NCI-H2029 (cell line): ENCODE results near the gene ADAMTS18.
"Not testable (repeated sequence)": the region's sequence is repeated elsewhere in the genome, so short reads cannot be mapped to it uniquely, and the experiment has no call there.

Experiments
- DNase-seq: peaks from one replicate; lab custom pipeline; 2025; lab: John Stamatoyannopoulos, UW

Gene ADAMTS18

DNA sequence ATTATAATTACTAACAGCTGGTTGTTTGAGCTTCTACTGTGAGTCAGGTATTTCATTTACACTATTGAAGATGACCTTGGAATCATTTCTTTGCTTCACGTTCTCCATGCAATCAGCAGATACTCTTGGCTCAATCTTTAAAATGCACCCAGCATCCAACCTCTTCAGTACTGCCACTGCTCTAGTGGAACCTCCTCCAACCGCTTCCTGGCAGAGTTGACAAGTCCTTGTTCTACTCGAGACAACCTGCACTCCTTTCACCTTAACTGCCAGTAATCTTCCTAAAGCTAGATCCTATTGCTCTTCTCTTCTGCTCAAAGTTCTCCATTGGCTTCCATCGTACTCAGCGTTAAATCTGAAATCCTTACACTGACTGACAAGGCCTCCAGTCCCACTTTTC, 149.2 kb downstream of the ADAMTS18 start:
- DNase-seq, result no peak

DNA sequence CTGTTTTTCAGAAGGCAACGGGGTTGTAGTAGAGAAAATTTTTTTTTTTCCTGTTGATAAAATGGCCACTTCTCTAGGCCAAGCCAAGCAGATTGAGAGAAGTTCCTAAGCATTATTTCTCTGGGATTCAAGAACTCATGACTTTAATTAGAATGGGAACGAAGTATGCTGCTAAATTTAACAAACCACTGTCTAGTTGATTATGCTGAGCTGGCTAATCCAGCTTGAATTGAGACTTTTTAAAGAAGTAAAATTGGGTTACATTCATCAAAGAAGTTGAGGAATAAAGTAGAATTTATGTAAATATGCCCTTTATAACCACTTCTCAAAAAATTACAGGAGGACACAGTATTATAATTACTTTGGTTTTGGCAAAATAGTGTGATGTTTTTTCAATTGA, 152.5 kb downstream of the ADAMTS18 start:
- no peak for DNase-seq

DNA sequence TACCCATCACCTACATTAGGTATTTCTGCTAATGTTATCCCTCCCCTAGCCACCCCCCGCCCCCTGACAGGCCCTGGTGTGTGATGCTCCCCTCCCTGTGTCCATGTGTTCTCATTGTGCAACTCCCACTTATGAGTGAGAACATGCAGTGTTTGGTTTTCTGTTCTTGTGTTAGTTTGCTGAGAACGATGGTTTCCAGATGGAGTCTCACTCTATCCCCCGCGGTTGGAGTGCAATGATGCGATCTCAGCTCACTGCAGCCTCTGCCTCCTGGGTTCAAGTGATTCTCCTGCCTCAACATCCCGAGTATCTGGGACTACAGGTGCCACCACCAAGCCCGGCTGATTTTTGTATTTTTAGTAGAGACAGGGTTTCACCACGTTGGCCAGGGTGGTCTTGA, 155.5 kb downstream of the ADAMTS18 start:
- not testable (repeated sequence) for DNase-seq

DNA sequence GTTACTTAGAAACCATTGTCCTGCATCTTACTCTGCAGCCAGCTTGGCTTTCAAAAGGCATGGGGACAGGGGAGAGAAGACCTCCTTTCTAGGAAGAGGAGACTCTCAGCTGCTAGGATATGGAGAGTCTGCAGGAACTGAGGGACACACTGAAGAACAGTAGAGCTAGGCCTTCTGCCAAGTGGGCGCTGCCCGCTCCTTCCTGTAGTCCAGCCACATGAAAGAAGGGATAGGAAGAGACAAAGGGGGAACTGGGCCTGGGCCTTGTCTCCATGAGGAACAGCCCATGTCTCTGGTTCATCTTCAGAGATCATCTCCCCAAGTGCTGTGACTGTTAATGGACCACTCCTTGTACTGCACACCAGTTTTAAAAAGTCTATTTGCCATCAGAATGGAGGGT, 157.3 kb downstream of the ADAMTS18 start:
- DNase-seq, result no peak

DNA sequence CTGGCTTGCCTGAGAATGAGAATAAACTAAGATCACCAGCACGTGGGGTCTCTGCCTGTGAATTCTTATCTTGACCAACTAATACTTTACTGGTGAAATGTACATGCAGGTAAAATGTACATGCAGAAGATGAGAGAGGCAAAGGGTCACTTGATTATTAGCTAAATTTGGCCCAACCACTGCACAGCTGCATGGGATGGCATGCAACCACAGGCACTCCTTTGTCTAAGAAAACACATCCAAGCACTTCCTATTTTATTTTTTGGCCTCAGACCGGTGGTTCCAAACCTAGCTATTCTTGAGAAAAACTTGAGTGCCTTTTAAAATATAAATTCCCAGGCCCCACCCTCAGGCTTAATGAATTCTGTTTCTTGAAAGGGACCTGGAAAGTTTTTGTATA, 157.7 kb downstream of the ADAMTS18 start:
- DNase-seq, result no peak

DNA sequence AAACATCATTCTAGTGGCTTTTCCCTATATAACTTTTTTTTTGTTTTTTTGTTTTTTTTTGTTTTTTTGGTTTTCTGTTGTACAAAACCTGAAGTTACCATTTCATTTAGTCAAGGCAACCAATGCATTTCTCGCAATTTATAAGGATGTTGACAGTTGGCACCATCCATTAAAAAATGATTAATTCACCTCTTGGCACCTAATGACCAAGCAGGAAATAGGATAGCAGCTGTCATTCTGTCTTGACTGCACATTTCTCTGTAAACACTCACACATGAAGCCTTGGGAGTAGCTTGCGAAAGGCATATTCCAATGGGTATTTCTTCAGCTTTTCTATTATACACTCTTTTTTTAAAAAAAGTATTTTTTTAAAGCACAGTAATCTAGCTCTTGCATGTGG, 158.2 kb downstream of the ADAMTS18 start:
- no peak for DNase-seq

DNA sequence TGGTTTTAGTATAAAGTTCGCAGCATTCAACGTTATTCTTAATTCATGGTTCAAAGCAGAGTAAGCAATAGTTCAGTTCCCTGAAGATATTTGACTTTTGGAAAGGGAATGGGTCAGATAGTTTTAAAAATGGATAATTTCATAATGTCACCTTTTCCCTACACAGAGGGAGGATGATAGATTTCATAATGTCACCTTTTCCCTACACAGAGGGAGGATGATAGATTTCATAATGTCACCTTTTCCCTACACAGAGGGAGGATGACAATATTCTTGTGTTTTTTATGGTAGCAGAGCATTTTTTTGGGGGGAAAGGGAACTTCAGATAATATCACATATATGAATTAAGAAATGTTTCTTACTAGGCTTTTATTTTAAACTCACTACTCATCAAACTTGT, 159.5 kb downstream of the ADAMTS18 start:
- DNase-seq, result not testable (repeated sequence)

DNA sequence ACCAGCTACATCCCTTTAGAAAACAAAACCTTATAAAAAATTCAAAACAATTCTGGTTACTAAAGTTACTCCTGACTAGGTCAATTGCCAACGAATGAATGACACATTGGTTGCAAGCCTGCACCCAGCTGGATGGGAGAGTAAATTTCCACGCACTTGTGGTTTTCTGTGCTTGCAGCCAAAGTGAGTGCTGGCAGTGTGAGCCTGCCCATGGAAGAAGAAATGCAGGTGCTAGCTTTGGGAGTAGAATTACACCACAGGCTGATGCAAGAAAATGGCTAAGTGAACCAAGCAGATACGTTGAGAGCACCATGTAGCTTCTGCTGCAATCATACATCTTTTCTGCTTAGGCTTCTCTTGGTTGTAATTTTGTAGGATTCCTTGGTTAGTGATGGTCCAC, 161.0 kb downstream of the ADAMTS18 start:
- DNase-seq, result no peak

DNA sequence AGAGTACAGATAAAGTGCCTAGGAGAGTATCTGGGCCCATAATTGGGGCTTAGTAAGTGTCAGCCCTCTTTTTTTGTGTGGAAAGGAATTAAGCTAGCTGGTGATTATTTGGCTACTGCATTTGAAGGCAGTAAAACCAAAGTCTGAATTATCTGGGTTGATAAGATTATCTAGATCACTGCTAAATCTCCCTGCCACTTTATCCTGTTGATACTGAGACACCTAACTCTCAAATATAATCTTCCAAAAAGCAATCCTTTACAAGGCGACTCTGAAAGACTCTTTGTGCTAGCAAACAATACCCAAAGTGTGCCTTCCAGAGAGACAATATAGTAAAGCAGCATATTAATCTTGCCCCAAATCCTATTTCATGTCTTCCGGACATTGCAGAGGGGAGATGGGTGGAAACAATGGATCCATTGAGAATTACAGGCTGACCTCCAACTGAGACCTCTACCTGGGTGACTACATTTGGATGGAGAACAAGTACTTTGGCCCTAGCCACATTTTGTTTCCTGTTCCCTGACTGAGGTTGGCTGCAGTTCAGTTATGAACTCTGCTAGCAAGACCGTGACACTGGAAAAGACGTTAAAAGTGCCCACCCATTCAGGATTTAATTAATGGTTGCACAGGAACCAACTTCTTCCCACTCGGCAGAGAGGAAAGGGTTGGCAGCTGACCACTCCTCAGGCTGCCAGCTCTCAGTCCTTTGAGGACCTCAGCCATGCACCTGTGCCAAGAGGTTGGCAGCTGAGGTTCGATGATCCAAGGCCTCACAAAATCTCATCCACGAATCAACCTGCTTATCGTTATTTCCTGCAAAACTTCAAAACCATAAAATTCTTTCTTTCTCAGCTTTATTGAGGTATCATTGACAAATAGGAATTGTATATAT, 163.1 kb downstream of the ADAMTS18 start:
- no peak for DNase-seq

DNA sequence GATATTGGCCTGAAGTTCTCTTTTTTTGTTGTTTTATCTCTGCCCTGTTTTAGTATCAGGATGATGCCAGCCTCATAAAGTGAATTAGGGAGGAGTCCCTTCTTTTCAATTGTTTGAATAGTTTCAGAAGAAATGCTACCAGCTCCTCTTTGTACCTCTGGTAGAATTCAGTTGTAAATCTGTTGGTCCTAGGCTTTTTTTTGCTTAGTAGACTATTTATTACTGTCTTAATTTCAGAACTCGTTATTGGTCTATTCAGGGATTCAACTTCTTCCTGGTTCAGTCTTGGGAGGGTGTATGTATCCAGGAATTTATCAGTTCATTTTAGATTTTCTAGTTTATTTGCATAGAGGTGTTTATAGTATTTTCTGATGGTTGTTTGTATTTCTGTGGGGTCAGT, 168.6 kb downstream of the ADAMTS18 start:
- not testable (repeated sequence) for DNase-seq

DNA sequence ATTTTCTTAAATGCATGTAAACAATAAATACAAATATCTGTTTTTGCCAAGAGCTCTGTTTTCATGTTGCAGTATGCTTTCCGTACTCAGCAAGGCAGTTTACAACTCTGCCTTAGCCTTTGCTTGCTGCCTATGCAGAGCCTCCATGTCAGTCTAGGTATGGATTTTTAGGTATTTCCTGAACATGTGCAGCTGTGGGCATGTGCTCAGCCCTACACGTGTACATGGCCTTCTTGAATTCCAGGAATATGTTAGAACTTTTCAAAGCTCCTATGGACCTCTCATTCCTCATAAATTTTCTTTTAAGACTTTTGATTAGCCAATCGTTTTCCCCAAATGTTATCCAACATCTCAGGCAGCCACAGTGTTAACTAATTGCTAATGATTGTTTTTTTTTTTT, 171.9 kb downstream of the ADAMTS18 start:
- DNase-seq, result no peak

DNA sequence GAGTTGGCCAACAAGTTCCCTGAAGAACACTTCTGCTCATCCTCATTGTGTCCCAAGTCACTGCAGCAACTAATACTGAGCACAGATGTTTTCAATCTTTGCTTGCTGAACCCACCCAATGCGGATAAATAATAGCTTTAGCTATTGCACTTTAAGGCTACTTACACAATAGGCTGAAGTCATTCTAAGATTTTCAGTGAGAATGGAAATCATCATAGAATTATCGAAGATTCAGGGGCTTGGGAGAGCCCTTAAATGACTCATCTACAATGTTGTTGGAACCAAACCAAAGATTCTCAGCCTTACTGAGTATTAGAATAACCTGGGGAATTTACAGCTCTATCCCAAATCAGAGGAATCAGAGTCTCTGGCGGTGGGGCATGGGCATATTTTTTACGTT, 184.4 kb downstream of the ADAMTS18 start:
- no peak for DNase-seq

DNA sequence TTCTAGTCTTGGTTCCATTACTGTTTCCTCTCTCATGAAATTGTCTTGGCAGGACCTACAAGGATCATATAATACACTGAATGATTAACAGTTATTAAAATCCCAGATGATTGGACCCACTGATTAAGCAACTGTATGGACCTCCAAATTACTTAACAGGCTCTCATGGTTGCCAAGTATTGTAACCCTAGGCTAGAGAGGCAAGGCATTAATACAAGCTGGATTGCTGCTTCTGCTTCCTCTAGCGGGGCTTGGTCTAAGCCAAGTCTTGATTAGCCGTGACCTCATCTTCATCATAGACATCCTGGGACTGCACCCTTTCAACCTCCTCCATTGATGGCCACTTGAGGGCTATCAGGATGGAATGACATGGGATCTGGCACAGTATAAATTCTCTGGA, 188.7 kb downstream of the ADAMTS18 start:
- DNase-seq, result no peak

DNA sequence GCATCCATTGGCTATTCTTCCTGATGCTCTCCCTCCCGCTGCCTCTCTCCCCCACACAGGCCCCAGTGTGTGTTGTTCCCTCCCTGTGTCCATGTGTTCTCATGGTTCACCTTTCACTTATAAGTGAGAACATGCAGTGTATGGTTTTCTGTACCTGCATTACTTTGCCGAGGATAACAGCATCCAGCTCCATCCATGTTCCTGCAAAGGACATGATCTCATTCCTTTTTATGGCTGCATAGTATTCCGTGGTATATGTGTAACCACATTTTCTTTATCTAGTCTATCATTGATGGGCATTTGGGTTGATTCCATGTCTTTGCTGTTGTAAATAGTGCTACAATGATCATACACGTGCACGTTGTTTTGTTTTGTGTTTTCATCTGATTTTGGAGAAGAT, 192.4 kb downstream of the ADAMTS18 start:
- DNase-seq, result not testable (repeated sequence)

DNA sequence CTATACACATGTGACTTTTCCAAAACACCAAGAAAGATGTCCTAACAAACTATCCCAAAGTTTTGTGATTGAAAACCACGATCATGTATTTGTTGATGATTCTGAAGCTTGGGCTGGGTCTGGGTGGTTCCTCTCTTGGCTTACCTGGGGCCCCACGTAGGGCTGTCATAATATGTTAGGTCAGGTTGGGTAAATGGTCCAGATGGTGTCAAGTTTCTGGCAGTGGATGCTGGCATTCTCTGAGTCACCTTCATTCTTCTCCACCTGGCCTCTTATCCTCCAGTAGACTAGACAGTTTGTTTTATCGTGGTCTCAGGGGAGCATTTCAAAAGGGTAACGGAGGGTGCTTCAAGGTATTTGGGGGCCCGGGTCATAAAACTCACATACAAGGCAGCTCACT, 196.2 kb downstream of the ADAMTS18 start:
- no peak for DNase-seq

DNA sequence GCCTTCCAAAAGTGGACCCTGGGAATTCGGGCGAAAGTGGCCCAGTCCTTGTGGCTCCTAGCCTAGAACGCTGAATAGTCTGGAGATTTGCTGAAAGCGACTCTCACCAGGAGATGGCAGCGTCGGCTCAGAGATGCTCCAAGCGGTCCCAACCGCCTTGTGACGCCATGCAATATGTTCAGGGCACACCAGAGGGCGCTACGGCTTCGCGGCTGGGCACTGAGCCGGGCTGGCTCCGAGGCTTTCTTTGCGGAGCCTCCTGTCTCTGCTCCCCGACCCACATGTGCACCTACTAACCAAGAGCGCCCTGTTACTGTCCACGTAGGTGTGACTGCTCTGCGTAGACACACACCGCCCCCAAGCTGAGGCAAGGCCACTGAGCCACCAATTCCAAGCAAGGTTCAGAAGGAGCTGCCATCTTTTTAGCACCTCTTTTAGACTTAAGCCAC, 198.7 kb downstream of the ADAMTS18 start:
- DNase-seq, result peak; percentile 45

DNA sequence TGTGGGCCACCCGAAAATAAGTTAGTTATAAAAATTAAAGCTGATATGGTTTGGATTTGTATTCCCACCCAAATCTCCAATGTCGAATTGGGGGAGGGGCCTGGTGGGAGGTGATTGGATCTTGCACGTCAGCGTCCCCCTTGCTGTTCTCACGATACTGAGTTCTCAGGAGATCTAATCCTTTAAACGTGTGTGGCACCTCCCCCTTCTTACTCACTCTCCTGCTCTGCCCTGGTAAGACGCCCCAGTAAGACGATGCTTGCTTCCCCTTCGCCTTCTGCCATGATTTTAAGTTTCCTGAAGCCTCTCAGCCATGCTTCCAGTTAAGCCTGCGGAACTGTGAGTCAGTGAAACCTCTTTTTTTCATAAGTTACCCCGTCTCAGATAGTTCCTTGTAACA, 200.2 kb downstream of the ADAMTS18 start:
- DNase-seq, result no peak

DNA sequence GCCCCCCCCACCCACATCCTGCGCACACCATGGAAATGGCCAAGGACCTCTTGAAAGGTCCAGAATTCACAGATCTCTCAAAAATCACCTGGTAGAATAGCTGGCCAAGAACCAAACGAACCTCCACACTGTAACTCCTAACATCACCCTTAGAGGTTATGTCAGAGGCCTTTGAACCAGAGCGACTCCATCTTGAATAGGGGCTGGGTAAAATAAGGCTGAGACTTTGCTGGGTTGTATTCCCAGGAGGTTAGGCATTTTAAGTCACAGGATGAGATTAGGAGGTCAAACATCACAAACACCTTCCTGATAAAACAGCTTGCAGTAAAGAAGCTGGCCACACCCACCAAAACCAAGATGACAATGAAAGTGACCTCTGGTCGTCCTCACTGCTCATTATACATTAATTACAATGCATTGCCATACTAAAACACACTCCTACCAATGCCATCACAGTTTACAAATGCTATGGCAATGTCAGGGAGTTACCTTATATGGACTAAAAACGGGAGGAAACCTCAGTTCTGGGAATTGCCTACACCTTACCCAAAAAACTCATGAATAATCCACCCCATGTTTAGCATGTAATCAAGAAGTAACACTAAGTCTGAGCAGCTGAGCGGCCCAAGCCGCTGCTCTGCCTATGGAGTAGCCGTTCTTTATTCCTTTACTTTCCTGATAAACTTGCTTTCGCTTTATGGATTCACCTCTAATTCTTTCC, 200.9 kb downstream of the ADAMTS18 start:
- no peak for DNase-seq
